GM21515 (cell line): ENCODE results near the gene CCDC24.

Source experiments
- ATAC-seq: cut with Tn5 transposase; IDR thresholded peaks from one replicate; pipeline ENCODE4 v1.9.1; 2021; ENCODE audit not compliant: unreplicated experiment

Gene CCDC24

DNA sequence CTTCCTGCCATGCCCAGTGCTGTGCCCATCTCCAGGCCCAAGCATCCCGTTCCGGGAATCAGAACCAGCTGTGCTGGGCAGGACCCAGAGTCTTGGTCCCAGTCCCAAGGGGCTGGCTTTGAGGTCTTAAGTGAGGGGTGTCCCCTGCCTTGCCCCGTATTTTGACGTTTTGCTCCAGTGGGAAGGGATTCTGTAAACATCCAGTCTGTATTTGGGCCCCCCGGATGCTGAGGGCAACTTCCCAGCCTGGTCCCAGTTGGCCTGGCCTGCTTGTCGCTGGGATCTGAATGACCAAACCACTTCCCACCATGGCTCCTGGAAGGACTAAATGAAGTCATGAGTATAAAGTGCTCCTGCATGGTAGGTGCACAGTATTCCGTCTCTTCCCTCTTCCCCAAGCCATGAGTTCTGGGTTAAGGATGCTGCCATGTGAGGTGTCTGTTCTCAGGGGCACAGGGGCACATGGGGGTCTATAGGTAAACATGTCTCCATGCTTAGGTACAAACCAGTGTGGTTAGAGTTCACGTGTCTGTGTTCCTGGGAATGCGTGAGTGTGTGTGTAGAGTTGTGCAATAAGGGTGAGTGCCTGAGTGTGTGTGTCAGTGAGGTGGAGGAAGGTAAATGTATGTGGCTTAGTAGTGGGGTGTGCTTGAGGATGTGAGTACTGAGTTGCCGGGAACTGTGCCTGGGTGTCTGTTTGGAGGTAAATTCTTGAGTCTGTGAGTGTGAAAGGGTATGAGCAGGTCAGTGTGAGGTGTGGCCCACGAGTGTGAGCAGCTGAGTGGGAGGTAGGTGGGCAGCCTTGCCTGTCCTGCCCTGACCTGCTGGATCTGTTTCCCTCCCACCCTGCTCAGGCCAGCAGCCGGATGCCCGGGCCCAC is 10.9 kb upstream of the CCDC24 start:
- no peak for ATAC-seq

DNA sequence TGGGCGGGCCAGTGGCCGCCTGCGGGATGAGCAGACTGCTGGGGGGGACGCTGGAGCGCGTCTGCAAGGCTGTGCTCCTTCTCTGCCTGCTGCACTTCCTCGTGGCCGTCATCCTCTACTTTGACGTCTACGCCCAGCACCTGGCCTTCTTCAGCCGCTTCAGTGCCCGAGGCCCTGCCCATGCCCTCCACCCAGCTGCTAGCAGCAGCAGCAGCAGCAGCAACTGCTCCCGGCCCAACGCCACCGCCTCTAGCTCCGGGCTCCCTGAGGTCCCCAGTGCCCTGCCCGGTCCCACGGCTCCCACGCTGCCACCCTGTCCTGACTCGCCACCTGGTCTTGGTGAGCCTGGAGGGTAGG is 10.3 kb upstream of the CCDC24 start:
- no peak for ATAC-seq

DNA sequence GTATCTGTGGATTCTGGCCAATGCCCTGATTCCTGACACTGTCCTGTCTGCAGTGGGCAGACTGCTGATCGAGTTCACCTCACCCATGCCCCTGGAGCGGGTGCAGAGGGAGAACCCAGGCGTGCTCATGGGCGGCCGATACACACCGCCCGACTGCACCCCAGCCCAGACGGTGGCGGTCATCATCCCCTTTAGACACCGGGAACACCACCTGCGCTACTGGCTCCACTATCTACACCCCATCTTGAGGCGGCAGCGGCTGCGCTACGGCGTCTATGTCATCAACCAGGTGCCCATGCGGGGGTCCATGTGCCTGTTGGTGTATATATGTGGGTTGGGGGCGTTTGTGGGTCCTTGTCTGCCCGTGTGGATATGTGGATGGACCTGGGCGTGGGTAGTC is 9.8 kb upstream of the CCDC24 start:
- no peak for ATAC-seq

DNA sequence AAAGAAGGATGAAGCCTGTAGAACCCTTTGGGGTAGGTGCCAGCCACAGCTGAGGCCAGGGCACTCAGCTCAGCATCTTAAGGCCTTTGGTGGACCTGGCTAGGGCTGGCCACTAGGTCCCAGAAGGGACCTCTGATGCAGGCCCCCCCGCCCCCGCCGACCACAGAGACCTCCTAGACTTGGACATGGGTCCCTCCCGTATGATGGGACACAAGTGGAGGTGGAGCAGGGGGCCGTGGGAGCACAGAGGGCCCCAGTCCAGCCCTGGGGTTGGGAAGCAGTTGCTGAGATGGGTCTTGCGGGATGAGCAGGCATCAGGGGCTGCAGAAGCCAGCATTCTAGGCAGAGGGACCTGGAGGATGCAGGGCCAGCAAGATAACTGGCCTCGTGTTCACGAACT is 9.2 kb upstream of the CCDC24 start:
- no peak for ATAC-seq

DNA sequence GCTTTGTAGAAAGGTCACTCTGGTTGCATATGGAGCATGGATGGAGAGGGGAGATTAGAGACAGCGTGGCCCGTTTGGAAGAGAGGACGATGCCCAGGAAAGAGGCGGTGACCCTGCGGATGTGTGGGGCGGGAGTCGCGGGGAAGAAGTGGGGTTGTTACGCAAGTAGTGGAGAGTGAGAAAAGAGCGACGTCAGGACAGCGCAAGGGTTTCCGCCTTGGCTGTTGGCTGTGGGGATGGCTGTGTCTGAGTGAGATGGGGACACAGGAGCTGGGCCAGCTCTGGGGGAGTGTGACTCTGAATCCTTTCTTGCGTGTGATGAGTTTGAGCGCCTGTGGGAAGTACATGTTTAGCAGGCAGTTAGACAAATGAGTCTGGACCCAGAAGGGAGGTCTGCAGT is 8.6 kb upstream of the CCDC24 start:
- no peak for ATAC-seq

DNA sequence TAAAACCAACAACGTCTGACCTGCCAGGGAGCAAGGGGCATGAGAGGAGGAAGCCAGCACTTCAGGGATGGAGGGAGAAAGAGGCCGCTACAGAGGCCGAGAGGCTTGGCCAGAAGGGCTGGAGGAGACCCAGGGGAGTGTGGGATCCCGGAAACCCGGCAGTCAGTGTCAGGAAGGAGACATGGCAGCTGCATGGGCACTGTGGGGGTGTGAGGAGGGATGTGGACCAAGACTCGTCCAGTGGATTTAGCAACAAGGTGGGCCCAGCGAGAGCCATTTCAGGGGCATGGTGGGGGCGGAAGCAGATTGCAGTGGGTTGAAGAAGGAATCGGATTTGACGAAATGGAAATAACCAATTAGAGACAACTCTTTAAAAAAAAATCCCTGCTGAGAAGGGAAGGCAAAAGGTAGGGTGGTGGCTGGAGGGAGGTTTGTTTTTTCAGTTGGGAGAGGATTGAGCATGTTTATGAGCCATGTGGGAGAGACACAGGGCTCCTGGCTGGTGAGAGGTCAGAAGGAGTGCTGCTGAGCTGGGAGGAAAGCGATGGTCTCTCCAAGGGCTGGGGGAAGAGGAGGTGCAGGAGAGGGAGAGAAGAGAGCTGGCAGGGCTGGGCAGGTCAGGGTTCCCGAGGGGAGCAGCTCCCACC is 8.0 kb upstream of the CCDC24 start:
- no peak for ATAC-seq

DNA sequence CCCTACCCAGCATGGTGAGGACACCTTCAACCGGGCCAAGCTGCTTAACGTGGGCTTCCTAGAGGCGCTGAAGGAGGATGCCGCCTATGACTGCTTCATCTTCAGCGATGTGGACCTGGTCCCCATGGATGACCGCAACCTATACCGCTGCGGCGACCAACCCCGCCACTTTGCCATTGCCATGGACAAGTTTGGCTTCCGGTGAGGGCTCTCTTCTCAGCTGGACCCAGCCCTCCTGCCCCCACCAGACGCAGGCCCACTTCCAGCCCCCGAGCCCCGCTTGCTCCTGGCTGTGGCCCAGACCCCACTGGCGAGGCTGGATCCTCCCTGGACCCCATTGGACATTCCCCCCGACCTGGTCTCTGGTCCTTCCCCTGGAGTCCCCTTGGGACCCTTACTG is 6.5 kb upstream of the CCDC24 start:
- no peak for ATAC-seq

DNA sequence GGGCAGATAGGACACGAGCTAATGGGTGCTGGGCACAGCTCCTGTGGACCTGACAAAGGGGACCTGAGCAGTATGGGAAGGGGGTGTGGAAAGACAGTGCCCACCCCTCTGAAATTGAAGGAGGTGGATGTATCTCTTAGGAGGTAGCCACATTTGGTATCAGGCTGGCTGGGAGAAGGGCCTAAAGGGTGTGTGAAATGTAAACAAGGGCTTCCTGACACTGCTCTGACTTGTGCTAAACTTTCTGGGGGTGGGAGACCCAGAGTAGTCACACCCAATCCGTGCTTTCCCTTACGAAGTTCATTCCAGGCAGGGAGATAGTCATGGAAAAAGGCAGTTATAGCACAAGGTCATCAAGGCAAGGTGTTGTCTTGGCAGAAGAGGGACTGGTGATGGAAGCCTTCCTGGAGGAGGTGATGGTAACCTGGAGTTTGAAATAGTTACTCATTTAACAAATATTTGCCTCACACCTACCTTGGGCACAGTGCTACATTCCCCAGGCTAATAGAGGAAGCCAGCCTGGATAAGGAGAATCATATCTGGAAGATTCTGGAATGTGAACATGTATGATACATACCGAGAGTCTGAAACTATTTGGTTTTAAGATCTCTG is 5.3 kb upstream of the CCDC24 start:
- no peak for ATAC-seq

DNA sequence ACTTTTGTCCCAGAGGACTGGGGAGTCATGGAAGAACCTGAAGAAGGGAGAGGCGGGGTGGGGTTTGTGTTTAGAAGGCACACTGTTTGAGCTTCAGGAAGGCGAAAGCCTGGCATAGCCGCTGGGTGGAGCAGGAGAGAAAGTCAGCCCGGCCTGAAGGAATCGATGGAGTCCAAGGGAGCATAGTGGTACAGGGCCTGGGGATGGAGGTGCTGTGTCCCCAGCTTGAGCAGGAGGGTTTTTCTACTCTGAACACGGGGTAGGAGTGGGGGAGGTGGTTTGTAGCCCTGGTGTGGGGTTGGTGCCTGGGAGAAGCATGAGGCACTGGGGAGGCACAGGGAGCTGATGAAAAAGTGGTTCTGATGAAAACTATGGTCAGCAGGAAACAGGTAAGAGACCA is 4.7 kb upstream of the CCDC24 start:
- ATAC-seq: no peak

DNA sequence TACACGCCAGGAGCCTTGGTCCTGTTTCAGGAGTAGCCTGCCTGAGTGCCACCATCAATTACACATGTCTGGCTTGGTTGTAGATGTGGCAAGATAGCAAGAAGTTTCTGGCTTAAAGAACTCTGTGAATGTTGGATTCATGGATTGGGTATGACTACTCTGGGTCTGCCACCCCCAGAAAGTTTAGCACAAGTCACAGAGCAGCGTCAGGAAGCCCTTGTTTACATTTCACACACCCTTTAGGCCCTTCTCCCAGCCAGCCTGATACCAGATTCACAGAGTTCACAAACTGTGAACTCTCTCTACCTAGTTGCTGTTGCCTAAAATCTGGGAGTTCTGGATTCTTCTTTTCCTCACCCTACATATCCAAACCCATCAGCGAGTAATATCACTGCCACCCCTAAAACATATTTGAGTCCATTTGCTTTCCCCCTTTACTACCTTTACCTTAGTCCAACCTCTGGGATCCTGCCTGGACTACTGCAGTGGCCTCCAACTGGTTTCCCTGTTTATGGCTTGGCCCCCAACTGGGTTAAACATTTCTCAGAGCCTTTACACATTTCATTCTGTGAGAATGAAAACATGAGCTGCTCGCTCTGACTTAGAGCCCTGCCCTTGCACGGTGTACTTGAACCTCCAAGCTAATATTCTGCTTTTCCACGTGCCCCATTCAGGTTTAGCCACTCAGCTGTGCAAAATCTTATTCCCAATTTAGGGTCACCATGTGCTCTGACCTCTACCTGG is 4.1 kb upstream of the CCDC24 start:
- ATAC-seq: no peak

DNA sequence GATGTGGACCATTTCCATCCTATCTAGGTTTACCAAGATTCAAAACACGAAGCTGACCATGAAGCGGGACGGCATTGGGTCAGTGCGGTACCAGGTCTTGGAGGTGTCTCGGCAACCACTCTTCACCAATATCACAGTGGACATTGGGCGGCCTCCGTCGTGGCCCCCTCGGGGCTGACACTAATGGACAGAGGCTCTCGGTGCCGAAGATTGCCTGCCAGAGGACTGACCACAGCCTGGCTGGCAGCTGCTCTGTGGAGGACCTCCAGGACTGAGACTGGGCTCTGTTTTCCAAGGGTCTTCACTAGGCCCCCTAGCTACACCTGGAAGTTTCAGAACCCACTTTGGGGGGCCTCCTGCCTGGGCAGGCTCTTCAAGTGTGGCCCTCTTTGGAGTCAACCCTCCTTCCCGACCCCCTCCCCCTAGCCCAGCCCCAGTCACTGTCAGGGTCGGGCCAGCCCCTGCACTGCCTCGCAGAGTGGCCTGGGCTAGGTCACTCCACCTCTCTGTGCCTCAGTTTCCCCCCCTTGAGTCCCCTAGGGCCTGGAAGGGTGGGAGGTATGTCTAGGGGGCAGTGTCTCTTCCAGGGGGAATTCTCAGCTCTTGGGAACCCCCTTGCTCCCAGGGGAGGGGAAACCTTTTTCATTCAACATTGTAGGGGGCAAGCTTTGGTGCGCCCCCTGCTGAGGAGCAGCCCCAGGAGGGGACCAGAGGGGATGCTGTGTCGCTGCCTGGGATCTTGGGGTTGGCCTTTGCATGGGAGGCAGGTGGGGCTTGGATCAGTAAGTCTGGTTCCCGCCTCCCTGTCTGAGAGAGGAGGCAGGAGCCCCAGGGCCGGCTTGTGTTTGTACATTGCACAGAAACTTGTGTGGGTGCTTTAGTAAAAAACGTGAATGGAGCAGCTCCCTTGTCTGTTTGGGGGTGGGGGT is 864 bp upstream of the CCDC24 start:
- no peak for ATAC-seq

DNA sequence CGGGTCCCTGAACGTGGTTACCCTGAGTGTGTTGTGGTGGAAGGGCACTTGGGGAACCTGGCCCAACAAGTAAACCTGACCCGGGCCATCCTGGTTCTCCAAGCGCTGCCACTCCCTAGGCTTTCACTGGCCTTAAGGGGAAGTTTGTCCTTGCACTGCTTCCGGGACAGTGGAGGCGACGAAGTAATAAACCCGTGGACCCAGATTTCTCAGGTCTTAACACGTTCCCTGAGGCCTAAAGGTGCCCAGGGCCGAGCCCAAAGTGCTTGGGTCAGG is 261 bp upstream of the CCDC24 start:
- ATAC-seq: no peak

DNA sequence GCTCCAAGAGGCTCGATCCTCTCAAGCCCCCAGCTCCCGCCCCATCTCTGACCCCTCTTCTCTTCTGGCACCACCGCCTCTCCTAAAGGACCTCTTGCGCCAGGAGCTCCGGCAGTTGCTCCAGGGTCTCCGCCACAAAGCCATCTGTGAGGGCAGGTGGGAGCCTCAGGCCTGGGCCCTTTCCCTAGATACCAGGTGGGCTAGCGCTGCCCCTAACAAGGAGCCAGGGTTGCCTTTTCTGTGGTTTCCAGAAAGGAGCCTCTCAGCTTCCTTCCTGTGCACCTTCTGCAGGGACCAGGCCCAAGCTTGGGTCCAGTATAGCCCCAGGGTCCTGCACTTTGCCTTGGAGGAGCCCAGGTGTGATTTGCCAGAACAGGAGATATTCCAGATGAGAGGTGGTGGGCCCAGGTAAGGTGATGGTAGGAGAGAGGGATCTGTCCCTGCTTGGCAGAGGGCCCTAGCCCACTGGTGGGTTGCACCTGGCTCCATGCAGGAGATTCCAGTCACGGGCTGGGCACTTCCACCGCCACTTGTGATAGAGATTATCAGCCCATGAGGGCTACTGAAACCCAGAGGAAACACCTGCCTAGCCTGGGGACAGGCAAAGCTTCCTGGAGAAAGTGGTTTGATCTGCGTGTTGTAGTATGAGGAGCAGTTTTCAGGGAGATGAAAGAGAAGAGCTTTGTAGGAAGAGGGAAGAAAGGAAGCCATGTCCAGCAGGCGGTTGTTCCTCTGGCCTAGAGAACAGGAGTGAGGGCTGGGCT is 1.0 kb downstream of the CCDC24 start:
- ATAC-seq: no peak

DNA sequence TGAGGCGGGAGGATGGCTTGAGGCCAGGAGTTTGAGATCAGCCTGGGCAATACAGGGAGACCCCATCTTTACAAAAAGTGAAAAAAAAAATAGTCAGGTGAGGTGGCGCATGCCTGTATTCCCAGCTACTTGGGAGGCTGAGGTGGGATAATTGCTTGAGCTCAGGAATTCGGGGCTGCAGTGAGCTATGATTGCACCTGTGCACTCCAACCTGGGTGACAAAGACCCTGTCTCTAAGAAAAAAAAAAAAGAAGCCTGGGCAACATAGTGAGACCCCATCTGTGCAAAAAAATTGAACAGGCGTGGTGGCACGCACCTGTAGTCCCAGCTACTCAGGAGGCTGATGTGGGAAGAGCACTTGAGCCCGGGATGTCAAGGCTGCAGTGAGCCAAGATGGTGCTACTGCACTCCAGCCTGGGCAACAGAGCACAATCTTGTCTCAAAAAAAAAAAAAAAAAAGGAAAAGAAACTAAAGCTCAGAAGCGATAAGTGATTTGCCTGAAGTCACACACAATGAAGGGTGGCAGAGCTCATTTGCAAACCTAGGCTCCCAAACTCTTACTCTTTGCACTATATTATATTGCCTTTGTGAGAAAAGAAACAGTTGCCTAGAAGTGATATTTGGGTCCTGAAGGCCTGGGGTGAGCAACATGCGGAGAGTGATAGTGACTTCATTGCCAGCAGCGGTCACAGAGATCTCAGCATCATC is 2.0 kb downstream of the CCDC24 start:
- ATAC-seq: no peak

DNA sequence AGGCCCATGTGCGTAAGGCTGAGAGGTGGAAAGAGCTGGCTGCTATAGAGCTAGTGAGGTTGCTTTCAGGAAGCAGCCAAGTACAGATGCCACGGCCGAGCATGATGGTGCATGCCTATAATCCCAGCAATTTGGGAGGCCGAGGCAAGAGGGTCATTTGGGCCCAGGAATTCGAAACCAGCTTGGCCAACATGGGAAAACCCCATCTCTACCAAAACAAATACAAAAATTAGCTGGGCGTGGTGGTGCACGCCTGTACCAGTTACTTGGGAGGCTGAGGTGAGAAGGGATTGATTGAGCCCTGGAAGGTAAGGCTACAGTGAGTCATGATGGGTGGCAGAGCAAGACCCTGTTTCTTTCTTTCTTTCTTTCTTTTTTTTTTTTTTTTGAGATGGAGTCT is 2.7 kb downstream of the CCDC24 start:
- no peak for ATAC-seq

DNA sequence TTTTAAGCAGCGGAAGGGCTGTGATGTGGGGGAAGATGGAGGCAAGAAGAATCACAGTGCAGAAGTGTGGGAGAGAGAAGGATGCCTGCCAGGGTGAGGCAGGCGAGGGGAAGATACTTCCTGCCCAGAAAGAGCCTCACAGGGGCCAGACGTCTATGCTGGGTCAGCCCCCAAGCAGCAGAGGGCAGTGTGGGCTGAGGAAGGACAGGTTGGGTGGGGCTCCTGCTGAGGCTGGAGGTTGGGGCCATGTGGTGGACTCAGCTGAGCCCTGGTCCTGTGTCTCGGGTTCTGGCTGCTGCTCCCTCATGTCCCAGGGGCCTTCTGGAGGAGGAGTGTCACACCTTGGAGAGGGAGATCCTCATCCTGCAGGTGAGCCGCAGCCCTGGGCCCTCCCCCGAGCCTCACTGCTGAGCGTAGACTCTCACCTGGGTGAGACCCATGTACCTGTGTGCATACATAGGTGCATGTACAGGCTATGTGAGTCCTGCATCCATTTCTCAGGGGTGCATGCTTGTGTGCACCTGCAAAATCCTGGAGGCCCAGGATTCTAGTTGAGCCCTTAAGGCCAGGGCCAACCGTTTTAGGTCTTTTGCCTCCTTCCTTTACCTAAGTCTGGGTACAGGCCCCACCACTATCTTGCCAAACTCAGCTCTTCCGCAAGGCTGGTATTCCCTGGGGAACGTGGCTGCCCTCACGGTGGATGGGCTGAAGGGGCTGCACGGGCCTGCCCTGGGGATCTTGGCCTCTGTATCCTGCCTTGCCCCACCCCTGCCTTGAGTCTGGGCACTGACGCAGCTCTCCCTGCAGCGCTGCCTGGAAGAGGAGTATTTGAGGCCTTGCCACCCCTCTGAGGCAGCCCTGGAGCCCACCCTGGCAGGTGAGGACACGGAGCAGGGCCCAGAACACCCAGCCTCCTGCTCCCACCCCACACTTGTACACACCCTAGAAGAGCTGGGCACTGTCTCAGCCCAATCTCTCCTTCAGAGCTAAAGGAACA is 3.7 kb downstream of the CCDC24 start:
- ATAC-seq: no peak

DNA sequence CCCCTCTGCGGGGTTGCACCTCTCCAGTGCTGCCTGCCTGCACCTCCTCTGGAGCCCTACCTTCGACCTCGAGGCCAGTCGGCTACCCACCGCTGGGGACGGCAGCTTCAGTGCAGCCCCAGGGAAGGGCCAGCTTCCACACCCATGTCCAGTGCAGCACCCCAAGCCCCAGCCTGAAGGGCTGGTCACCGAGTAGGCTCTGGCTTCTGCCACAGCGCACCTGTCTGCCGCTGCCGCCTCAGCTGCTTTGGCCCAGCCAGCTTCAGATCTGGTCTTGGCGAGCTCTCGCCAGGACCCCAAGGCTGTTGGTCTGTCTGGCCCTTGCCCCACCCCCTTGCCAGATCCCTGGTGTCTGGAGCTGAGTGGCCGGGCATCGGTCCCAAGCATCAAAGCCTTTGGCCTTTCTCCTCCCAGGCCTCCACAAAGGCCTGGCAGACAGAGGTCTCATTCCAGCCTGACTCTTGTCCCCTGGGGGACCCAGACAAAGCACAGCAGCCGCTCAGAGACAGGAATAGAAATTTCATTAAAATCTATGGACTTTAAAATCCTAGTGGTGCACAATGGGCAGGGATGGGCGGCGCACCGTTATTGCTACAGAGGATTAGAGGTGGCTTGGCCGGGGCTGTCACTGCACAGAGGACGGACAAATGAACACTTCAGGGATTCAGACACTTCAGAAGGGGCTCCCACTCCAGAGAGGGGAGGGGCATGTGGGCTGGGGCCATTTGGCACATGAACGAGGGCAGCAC is 4.8 kb downstream of the CCDC24 start:
- no peak for ATAC-seq

DNA sequence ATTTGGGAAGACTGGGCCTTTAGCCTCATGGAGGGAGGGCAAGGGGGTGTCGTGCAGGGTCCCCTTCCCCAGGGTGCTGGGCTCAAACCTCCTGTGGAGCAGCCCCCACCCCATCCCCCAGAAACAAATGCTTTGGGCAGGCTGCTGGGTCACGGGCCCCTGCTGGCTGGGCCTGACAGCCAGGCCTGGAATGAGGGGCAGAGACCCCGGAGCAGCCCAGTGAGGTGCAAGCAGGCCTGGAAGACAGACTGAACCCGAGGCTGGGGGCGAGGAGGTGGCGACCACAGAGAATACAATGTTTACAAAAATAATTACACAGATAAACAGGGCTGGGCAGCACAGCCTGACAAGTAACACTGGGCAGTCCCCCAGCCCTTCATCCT is 5.3 kb downstream of the CCDC24 start:
- no peak for ATAC-seq
